Ramos (cell line): Measurements from ENCODE around the gene ZNF319.

Source experiments
- in situ Hi-C: fragments of 300-500 bp; cut with MboI; formaldehyde crosslinking; loops from one replicate; pipeline ENCODE4 v1.14.3; 2022; ENCODE audit warnings: low sequenced_read_pairs; ENCODE audit not compliant: unreplicated experiment

ZNF319 gene

DNA sequence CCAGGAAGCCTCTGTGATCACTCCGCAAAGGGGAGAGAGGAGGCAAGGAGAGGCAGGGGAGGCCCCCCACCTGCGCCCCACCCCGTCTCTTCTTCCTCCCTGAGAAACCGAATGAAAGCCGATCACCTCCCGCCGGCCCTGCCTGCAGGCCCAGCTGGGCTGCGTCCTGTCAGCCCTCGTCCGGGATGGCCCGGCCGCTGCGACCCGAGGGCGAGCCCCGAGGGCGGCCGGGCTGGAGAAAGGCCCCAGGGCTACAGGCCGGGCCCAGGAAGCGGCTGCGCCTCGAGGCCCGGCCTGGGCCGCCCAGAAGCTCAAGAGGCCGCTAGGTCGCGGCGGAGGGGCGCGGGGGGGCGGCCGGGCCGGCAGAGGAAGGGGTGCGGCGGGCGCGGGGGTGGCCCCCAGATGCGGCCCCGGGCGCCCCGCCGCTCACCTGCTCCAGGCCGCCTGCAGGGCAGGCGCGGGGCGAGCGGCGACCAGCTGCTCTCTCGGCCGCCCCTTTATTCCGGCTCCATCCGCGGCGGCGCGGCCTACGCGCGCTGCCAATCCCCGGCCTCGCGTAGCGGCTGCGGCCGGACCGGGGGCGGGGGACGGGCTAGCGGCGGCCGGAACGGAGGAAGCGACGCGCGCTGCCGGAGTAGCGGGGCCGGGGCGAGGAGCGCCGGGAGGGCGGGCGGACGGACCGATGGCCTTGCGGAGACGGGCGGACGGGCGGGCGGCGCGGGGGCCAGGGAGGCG lies at the start of gene ZNF319:
Gene ZNF319, minus strand, starts transcription at position 702 of the 735 bp plus-strand sequence. CDS start 2,407 bp downstream, outside the sequence.
- in situ Hi-C loops, result no loop called here

DNA sequence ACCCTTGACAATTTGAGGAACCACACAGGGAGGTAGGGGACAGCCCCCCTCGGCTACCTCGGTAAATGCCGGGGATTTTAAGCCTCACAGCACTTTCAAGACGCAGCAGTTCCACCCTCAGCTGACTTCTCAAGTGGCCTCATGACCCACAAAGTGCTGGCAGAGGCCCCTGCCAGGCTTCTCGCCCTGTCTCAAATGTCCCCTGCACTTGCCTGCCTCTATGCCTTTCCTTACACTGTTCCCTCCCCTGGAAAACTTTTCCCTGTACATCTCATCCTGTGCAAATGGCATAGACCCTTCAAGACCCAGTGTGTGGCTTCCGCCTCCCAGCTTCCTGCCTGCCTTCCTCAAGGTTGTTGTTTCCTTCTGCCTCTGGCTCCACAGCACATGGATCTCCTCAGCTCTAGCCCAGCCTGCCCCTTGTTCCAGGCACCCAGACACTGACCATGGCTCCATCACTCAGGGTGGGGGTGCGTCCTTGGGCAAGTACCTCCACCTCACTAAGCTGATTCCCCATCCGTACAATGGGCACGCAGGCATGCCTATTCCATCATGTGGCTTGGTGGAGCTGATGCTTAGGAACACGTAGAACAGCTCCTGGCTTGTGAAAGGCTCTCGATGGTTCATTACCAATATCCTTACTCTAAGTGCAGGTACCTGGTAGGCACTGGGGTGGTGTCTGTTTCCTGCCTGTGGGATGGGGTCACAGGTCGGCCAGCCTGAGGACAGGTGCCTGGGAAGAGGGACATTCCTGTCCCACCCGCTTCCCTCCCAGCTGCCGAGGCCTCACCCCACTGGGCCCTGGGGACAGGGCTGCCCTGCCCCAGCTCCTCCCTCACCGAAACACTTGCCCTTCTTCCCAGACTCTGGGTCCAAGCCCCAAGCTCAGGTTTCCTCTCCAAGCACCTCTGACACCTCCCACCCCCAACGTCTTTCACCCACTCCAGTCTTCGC lies 49.0 kb upstream of the ZNF319 start:
- in situ Hi-C loops, result no loop called here

DNA sequence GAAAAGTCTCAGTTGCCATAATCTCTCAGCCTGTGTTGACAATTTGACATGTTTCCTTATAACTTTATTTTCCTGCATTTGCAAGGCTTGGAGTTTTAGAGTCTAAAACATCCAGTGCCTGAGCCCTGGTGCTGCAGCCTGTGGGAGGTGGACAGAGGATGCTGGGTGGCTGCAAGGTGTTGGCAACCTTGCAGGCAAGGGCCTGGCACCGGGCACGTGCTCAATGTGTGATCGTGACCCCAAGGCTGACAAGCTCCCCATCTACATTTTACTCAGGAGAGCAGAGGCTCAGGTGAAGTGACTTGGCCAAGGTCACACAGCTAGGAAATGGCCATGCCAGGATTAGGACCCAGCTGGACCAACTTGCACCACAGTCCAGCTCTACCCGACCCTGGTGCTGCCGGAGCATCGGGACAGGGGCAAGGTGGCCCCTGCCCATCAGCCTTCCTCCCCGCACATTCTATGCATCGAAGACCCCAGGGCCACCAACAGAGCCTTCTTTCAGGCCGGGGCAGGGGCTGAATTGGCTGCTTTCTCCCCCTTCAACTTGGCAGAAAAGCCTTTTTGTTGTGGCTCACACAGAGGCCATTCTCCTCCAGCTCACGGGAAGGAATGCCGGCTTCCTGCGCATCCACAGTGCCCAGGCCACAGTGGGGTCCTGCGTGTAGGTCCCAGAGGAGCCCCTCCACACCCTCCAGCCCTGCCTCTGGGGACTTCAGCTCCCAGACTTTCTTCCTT lies 48.2 kb upstream of the ZNF319 start:
- in situ Hi-C loops, result no loop called here

GRCh38 chr16:58047557-58048348 lies 47.3 kb upstream of the ZNF319 start:
- in situ Hi-C loops, result no loop called here

- in situ Hi-C loops, result no loop called here
Observed at GRCh38 chr16:58046936-58047335, 46.5 kb upstream of the ZNF319 start.

- in situ Hi-C loops, result no loop called here
Observed at GRCh38 chr16:58046054-58046881, 45.8 kb upstream of the ZNF319 start.

- in situ Hi-C loops, result no loop called here
Observed at GRCh38 chr16:58045096-58045495, 44.6 kb upstream of the ZNF319 start.

- in situ Hi-C loops, result no loop called here
Observed at GRCh38 chr16:58044266-58045019, 44.0 kb upstream of the ZNF319 start.

GRCh38 chr16:58043571-58044155 lies 43.2 kb upstream of the ZNF319 start:
- in situ Hi-C loops, result no loop called here

GRCh38 chr16:58042886-58043515 lies 42.5 kb upstream of the ZNF319 start:
- in situ Hi-C loops, result no loop called here

- in situ Hi-C loops, result no loop called here
Observed at GRCh38 chr16:58042001-58042885, 41.8 kb upstream of the ZNF319 start.

- in situ Hi-C loops, result no loop called here
Observed at GRCh38 chr16:58041628-58041955, 41.1 kb upstream of the ZNF319 start.

DNA sequence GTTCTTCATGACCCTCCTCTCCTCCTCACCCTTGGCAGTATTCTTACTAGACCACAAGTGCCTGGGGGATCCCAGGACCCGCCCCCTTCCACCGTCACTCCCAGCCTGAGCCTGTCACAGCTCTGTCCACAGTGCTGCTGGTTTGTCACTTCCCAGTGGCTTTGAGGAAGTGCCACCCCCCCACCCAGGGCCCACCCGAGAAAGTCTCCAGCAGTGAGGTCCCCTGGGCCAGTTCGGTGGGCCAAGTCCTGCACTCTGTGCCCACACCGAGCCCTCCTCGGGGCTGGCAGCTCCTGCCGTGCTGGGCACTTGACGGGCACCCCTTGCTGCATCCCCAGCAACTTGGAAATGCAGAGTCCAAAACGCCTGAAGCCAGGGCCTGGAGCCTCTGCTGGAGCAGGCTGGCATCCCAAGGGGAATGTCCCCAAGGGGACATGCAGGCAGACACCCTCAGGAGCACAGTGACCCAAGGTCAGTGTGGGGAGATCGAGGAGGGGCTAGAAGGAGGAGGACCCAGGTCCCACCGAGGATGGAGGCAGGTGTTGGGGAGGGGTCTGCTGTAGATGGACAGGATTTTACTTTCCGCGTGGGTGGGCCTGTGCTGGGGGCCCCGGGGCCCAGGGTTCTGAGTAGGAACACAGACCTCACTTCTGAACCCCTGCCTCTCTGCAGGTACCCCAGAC lies 40.6 kb upstream of the ZNF319 start:
- in situ Hi-C loops, result no loop called here

DNA sequence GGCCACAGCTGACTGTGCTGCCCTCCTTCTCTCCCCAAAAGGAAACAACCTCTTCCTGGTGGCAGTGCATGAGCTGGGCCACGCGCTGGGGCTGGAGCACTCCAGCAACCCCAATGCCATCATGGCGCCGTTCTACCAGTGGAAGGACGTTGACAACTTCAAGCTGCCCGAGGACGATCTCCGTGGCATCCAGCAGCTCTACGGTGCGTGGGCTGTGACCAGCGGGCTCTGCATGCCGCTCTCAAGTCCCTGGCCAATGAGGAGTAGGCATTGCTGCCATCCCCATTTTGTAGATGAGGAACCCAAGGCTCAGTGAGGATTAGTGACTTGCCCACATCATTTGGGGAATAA lies 40.0 kb upstream of the ZNF319 start:
- in situ Hi-C loops, result no loop called here

- in situ Hi-C loops, result no loop called here
Observed at GRCh38 chr16:58039829-58040495, 39.5 kb upstream of the ZNF319 start.

GRCh38 chr16:58038219-58038641 lies 37.8 kb upstream of the ZNF319 start:
- in situ Hi-C loops, result no loop called here
